ENCODE measurements around the gene BPHL. TPM values are rescaled to one million over a fixed set of nuclear protein-coding genes. Genes with fewer than 3 reads are reported as not detected.

BPHL gene
- total and polyA plus RNA-seq, 2 of the 4 experiments (the other 2 are of a cell fraction) = 14.7 to 16.3 TPM

- no peak overlapping the region for H2AK9ac ChIP-seq (replicated peaks; ENCODE audit: low read depth, low read length, poor library complexity)
- no peak overlapping the region for H2BK15ac ChIP-seq (ENCODE audit: low read depth, low read length)
- dilution Hi-C loops (cut with HindIII; ENCODE audit: low sequenced_read_pairs, unreplicated experiment) = no loop called here
- H3K9ac ChIP-seq (ENCODE audit: low read depth, low read length) = no peak overlapping the region
- WGBS, 2 experiments (ENCODE audit: extremely low coverage in 2 of 2, insufficient read length in 1 of 2) = no CpG with 5 or more reads among the region's 5 CpGs
- TF ChIP-seq CHD1 (IDR thresholded peaks at IDR 0.05; ENCODE audit: low read depth, low read length) = no peak
- TF ChIP-seq MXI1 (IDR thresholded peaks at IDR 0.05; ENCODE audit: borderline replicate concordance, low read depth, low read length) = no peak
- H3K79me1 ChIP-seq (ENCODE audit: low read depth in 1 of 2, low read length in 2 of 2) = no peaks in the 10 kb centered on the region
- DNase-seq = no peak
- intact Hi-C loops (cut with micrococcal nuclease) = no loop called here
- no peak overlapping the region for H2AK5ac ChIP-seq (ENCODE audit: low read depth, low read length)
- ChIA-PET POLR2A (ENCODE audit: unreplicated experiment) (no interaction called here), CTCF (no interaction called here)
- no peak overlapping the region for H2BK20ac ChIP-seq (ENCODE audit: low read depth, low read length)
- H4K8ac ChIP-seq (ENCODE audit: low read depth in 2 of 2, low read length in 2 of 2) = no peak overlapping the region
- H3K4me1 ChIP-seq (ENCODE audit: control insufficient read depth, insufficient read depth, low read length) = peaks cover 6% of the 10 kb centered on the region
- H3K4me3 ChIP-seq (ENCODE audit: insufficient read depth, low read depth, low read length) = no peak overlapping the region
- no peak overlapping the region for H3K14ac ChIP-seq (replicated peaks; ENCODE audit: low read depth, low read length)
- H3K36me3 ChIP-seq (ENCODE audit: control insufficient read depth, insufficient read depth, low read length) = no peaks in the 10 kb centered on the region
- H3K18ac ChIP-seq (ENCODE audit: low read depth, low read length) = no peak overlapping the region
- H3K27me3 ChIP-seq (ENCODE audit: control insufficient read depth, insufficient read depth, low read length) = peaks cover 4% of the 10 kb centered on the region; the same call in 1 of the 2 replicates
- no peak overlapping the region for H2BK5ac ChIP-seq (ENCODE audit: low read depth, low read length, poor library complexity, severe bottlenecking)
- H2AFZ ChIP-seq (replicated peaks; ENCODE audit: low read length, poor library complexity) = no peak overlapping the region
- in situ Hi-C loops (cut with MboI; ENCODE audit: low sequenced_read_pairs) = no loop called here
- H4K20me1 ChIP-seq (ENCODE audit: insufficient read depth, low read length) = no peaks in the 10 kb centered on the region
- H3K9me3 ChIP-seq (ENCODE audit: control insufficient read depth, insufficient read depth, low read length) = no peaks in the 10 kb centered on the region
- no peak overlapping the region for H4K5ac ChIP-seq (ENCODE audit: low read depth, low read length)
- H3K9me1 ChIP-seq (ENCODE audit: insufficient read depth, low read length) = no peaks in the 10 kb centered on the region; the same call in 1 of the 2 replicates
- no peak overlapping the region for H3K4ac ChIP-seq (ENCODE audit: low read depth, low read length)
- H3K27ac ChIP-seq (ENCODE audit: insufficient read depth, low read length) = no peak overlapping the region
- no peak overlapping the region for H3K23ac ChIP-seq (ENCODE audit: low read depth, low read length)
- BruUV-seq (replicated peaks) = no TSS peak
- H3K56ac ChIP-seq (ENCODE audit: extremely low read depth, insufficient read depth, low read length) = no peak overlapping the region
- no peak for ATAC-seq (ENCODE audit: low read depth)
- H4K91ac ChIP-seq (ENCODE audit: insufficient read depth, low read depth, low read length) = no peak overlapping the region
- no peak overlapping the region for H3K4me2 ChIP-seq (ENCODE audit: low read depth, low read length)
- no peak overlapping the region for H2BK120ac ChIP-seq (ENCODE audit: low read depth, low read length)
Observed at GRCh38 chr6:3199382-3199781, 80.9 kb downstream of the BPHL start.

All from IMR-90 (cell line).